ENCODE measurements around the gene CLIC1.

- TF ChIP-seq TARDBP (IDR thresholded peaks at IDR 0.05) (no peak), ELF4 (IDR thresholded peaks at IDR 0.05) (no peak), PKNOX1 (IDR thresholded peaks at IDR 0.05) (no peak), SP1 (IDR thresholded peaks at IDR 0.05) (no peak), CTBP1 (IDR thresholded peaks at IDR 0.05; ENCODE audit: borderline replicate concordance) (no peak)
Observed at GRCh38 chr6:31733734-31734133, 2.6 kb downstream of the CLIC1 start.
